Liver (tissue), 9 donors: ENCODE measurements around the gene DTNB. TPM values are rescaled to one million over a fixed set of nuclear protein-coding genes. Genes with fewer than 3 reads are reported as not detected.

Source experiments
- DNase-seq: peaks from one replicate; pipeline ENCODE4 v3.0.0-alpha.2; 2017; ENCODE audit warnings: low spot score
- H3K27ac ChIP-seq, 2 donors: one replicate each; pipeline ENCODE4 v1.7.0; 2013; ENCODE audit warnings: inconsistent platforms in 2 of 2, low read length in 2 of 2, control low read depth in 1 of 2, low read depth in 1 of 2, mild to moderate bottlenecking in 1 of 2
- H3K27me3 ChIP-seq, 4 donors: one replicate each; pipeline versions ENCODE4 v1.6.1 to v1.7.0; 2013; ENCODE audit warnings: low read length in 3 of 4, inconsistent platforms in 1 of 4, mild to moderate bottlenecking in 1 of 4, moderate library complexity in 1 of 4; ENCODE audit not compliant: control insufficient read depth in 4 of 4, insufficient read depth in 4 of 4
- H3K36me3 ChIP-seq, 4 donors: one replicate each; pipeline versions ENCODE4 v1.6.1 to v1.7.0; 2013; ENCODE audit warnings: low read length in 3 of 4, mild to moderate bottlenecking in 3 of 4, low read depth in 1 of 4, moderate library complexity in 1 of 4; ENCODE audit not compliant: control insufficient read depth in 4 of 4, insufficient read depth in 3 of 4
- H3K4me1 ChIP-seq, 4 donors: one replicate each; pipeline versions ENCODE4 v1.6.1 to v1.7.0; 2013; ENCODE audit warnings: low read length in 3 of 4, mild to moderate bottlenecking in 3 of 4, moderate library complexity in 1 of 4; ENCODE audit not compliant: control insufficient read depth in 4 of 4, insufficient read depth in 4 of 4
- H3K4me3 ChIP-seq, 3 donors: one replicate each; pipeline versions ENCODE4 v1.6.1 to v1.7.0; 2013; ENCODE audit warnings: low read length in 3 of 3, control low read depth in 1 of 3, low read depth in 1 of 3, mild to moderate bottlenecking in 1 of 3
- H3K9ac ChIP-seq, 2 donors: one replicate each; pipeline ENCODE4 v1.7.0; 2013; ENCODE audit warnings: low read length in 2 of 2, mild to moderate bottlenecking in 2 of 2, moderate library complexity in 2 of 2, control low read depth in 1 of 2, low read depth in 1 of 2
- H3K9me3 ChIP-seq, 4 donors: one replicate each; pipeline versions ENCODE4 v1.6.1 to v1.7.0; 2013; ENCODE audit warnings: low read length in 3 of 4; ENCODE audit not compliant: control insufficient read depth in 4 of 4
- ATF3 ChIP-seq: IDR thresholded peaks from 2 replicates; pipeline ENCODE4 v1.6.1; 2016; ENCODE audit warnings: antibody characterized with exemption
- CTCF ChIP-seq: fragments of 150-350 bp; IDR thresholded peaks from 2 replicates; pipeline ENCODE4 v1.5.1; 2017; ENCODE audit warnings: improper control_type of control experiment, low read depth, low read length; ENCODE audit not compliant: missing input control
- EGR1 ChIP-seq, 2 donors: IDR thresholded peaks; 2 replicates each; pipeline ENCODE4 v1.6.1; 2016 to 2018; ENCODE audit warnings: antibody characterized with exemption in 2 of 2, low read depth in 2 of 2
- FOXA2 ChIP-seq: IDR thresholded peaks from 2 replicates; pipeline ENCODE4 v1.6.1; 2016; ENCODE audit warnings: antibody characterized with exemption
- HNF4A ChIP-seq, 2 donors: conservative IDR thresholded peaks; 2 replicates each; pipeline ENCODE4 v1.6.1; 2016; ENCODE audit warnings: antibody characterized with exemption in 2 of 2, mild to moderate bottlenecking in 2 of 2
- HNF4G ChIP-seq: IDR thresholded peaks from 2 replicates; pipeline ENCODE4 v1.6.1; 2016; ENCODE audit warnings: antibody characterized with exemption
- JUND ChIP-seq, 2 donors: IDR thresholded peaks; 2 replicates each; pipeline ENCODE4 v1.6.1; 2016; ENCODE audit warnings: antibody characterized with exemption in 2 of 2
- MAX ChIP-seq: IDR thresholded peaks from 2 replicates; pipeline ENCODE4 v1.6.1; 2016; ENCODE audit warnings: antibody characterized with exemption
- NR2F2 ChIP-seq: IDR thresholded peaks from 2 replicates; pipeline ENCODE4 v1.6.1; 2016; ENCODE audit warnings: antibody characterized with exemption
- RAD21 ChIP-seq, 2 donors: IDR thresholded peaks; 2 replicates each; pipeline ENCODE4 v1.6.1; 2016; ENCODE audit warnings: antibody characterized with exemption in 2 of 2, mild to moderate bottlenecking in 2 of 2
- REST ChIP-seq: IDR thresholded peaks from 2 replicates; pipeline ENCODE4 v1.6.1; 2016; ENCODE audit warnings: antibody characterized with exemption, mild to moderate bottlenecking
- SP1 ChIP-seq: IDR thresholded peaks from 2 replicates; pipeline ENCODE4 v1.6.1; 2018; ENCODE audit warnings: antibody characterized with exemption, mild to moderate bottlenecking
- TAF1 ChIP-seq: conservative IDR thresholded peaks from 2 replicates; pipeline ENCODE4 v1.6.1; 2016; ENCODE audit warnings: antibody characterized with exemption, mild to moderate bottlenecking
- YY1 ChIP-seq: IDR thresholded peaks from 2 replicates; pipeline ENCODE4 v1.6.1; 2016; ENCODE audit warnings: antibody characterized with exemption, mild to moderate bottlenecking
- WGBS: extraction: QIAGEN DNeasy Blood & Tissue Kit; methylation state at CpG from one replicate; pipeline ENCODE4 v1.1.7; 2013; 5-methylcytosine and 5-hydroxymethylcytosine counted together
- polyA plus RNA-seq, 2 donors: library from polyadenylated mRNA; stranded (reverse) in 1 of 2; unstranded in 1 of 2; fragments of 200-250 nt in 1 of 2; fragments of >200 nt in 1 of 2; fragmentation: Nextera tagmentation in 1 of 2; extraction: Ambion mirVana in 1 of 2; gene quantifications; one replicate each; pipeline versions ENCODE4 v1.2.1 to v1.2.3, GENCODE V29; 2013 to 2015
- total RNA-seq, 2 donors: library from RNA; depleted of rRNA; stranded (reverse); fragments of >200 nt; gene quantifications; one replicate each; pipeline ENCODE4 v1.2.3, GENCODE V29; 2014
- donor health status: healthy.
- donor health status: healthy.
- donor health status: healthy.
- donor health status: healthy.
- donor health status: healthy.

Gene DTNB
- total and polyA plus RNA-seq, 4 donors, result 3.3 to 10.5 (median 6.4) TPM

GRCh38 chr2:25712455-25712854 lies 39.1 kb upstream of the DTNB start:
- Histone ChIP-seq H3K9ac (no peak overlapping the region), H3K9me3 (no peaks in the 10 kb centered on the region), H3K36me3 (no peaks in the 10 kb centered on the region), H3K4me3 (no peak overlapping the region), H3K27ac (no peak overlapping the region), H3K4me1 (peaks cover 0 to 5% (median 0%) of the 10 kb centered on the region in 4 donors), H3K27me3 (no peaks in the 10 kb centered on the region)
- DNase-seq, result no peak
- no peak for TF ChIP-seq TAF1
- no peak for TF ChIP-seq NR2F2
- no peak for TF ChIP-seq HNF4G
- no peak for TF ChIP-seq JUND (IDR thresholded peaks at IDR 0.05)
- no peak for TF ChIP-seq YY1
- no peak for TF ChIP-seq EGR1 (IDR thresholded peaks at IDR 0.05; ENCODE audit: low read depth in 2 of 2)
- TF ChIP-seq FOXA2, result no peak
- TF ChIP-seq MAX, result no peak
- WGBS, result 81% methylated on average over 5 of the region's 5 CpGs

GRCh38 chr2:25711675-25712354 lies 38.4 kb upstream of the DTNB start:
- no peaks in the 10 kb centered on the region for H3K9me3 ChIP-seq
- H3K4me3 ChIP-seq, result no peak overlapping the region
- DNase-seq, result no peak
- no peak overlapping the region for H3K27ac ChIP-seq
- no peak overlapping the region for H3K9ac ChIP-seq
- TF ChIP-seq NR2F2, result no peak
- no peak for TF ChIP-seq REST
- TF ChIP-seq RAD21 (IDR thresholded peaks at IDR 0.05), result no peak
- TF ChIP-seq TAF1, result no peak
- no peak for TF ChIP-seq SP1
- TF ChIP-seq CTCF, result no peak
- TF ChIP-seq ATF3, result no peak
- no peak for TF ChIP-seq YY1
- no peak for TF ChIP-seq HNF4A (conservative IDR thresholded peaks at IDR 0.05)
- H3K4me1 ChIP-seq, result peaks cover 0 to 5% (median 0%) of the 10 kb centered on the region in 4 donors
- WGBS, result 52% methylated on average over 12 of the region's 12 CpGs
- no peaks in the 10 kb centered on the region for H3K36me3 ChIP-seq
- H3K27me3 ChIP-seq, result no peaks in the 10 kb centered on the region
